Sigmoid colon (tissue), 4 donors: ENCODE measurements around the gene IMMP2L.

ENCODE experiments used
- CTCF ChIP-seq, 4 experiments: fragments of 450-650 bp in 3 of 4; fragments of 200-600 bp in 1 of 4; IDR thresholded peaks; one replicate each; pipeline ENCODE4 v1.5.1; 2016 to 2019; ENCODE audit warnings: antibody characterized with exemption in 4 of 4, mild to moderate bottlenecking in 3 of 4, moderate library complexity in 2 of 4
- POLR2A ChIP-seq, 2 donors: fragments of 450-650 bp; IDR thresholded peaks; one replicate each; pipeline ENCODE4 v1.6.1; 2016; ENCODE audit warnings: antibody characterized with exemption in 2 of 2, mild to moderate bottlenecking in 2 of 2, moderate library complexity in 2 of 2
- POLR2AphosphoS5 ChIP-seq, 4 donors: sonication (generic); formaldehyde crosslinking; IDR thresholded peaks; one replicate each; pipeline ENCODE4 v1.6.1; 2017; ENCODE audit warnings: antibody characterized with exemption in 4 of 4

GRCh38 chr7:111294494-111294893, 267.8 kb downstream of the IMMP2L start:
- TF ChIP-seq CTCF (IDR thresholded peaks at IDR 0.05) (no peak), POLR2A (IDR thresholded peaks at IDR 0.05) (no peak), POLR2AphosphoS5 (IDR thresholded peaks at IDR 0.05) (no peak)
